SH-SY5Y (cell line): ENCODE measurements around the gene PROC.

Experiments used
- GATA2 ChIP-seq: IDR thresholded peaks from 2 replicates; pipeline ENCODE4 v1.6.1; 2011; ENCODE audit warnings: mild to moderate bottlenecking, low read depth, low read length
- GATA3 ChIP-seq: IDR thresholded peaks from 2 replicates; pipeline ENCODE4 v1.6.1; 2011; ENCODE audit warnings: low read depth, mild to moderate bottlenecking, low read length, moderate library complexity

Gene PROC

GRCh38 chr2:127417406-127417805, 821 bp upstream of the PROC start:
- TF ChIP-seq GATA3 = no peak
- TF ChIP-seq GATA2 = no peak

GRCh38 chr2:127419112-127419430, 844 bp downstream of the PROC start:
- TF ChIP-seq GATA2 (no peak), GATA3 (no peak)

GRCh38 chr2:127419448-127420038, 1.3 kb downstream of the PROC start:
- no peak for TF ChIP-seq GATA2
- no peak for TF ChIP-seq GATA3

GRCh38 chr2:127420039-127420864, 2.0 kb downstream of the PROC start:
- TF ChIP-seq GATA3 (no peak), GATA2 (no peak)

- TF ChIP-seq GATA2 (no peak), GATA3 (no peak)
Observed at GRCh38 chr2:127421116-127421800, 3.0 kb downstream of the PROC start.

- TF ChIP-seq GATA2 (no peak), GATA3 (no peak)
Observed at GRCh38 chr2:127421871-127422558, 3.8 kb downstream of the PROC start.

GRCh38 chr2:127422559-127423477, 4.6 kb downstream of the PROC start:
- TF ChIP-seq GATA2 = no peak
- TF ChIP-seq GATA3 = no peak

- TF ChIP-seq GATA3 = no peak
- no peak for TF ChIP-seq GATA2
Observed at GRCh38 chr2:127423478-127423843, 5.2 kb downstream of the PROC start.

- TF ChIP-seq GATA2 (no peak), GATA3 (no peak)
Observed at GRCh38 chr2:127423880-127424279, 5.7 kb downstream of the PROC start.

- no peak for TF ChIP-seq GATA3
- TF ChIP-seq GATA2 = no peak
Observed at GRCh38 chr2:127424598-127425520, 6.6 kb downstream of the PROC start.

GRCh38 chr2:127425540-127426490, 7.6 kb downstream of the PROC start:
- TF ChIP-seq GATA2 (no peak), GATA3 (no peak)
